Effector CD4-positive, alpha-beta T cell (primary cell): ENCODE data around the gene MDC1.
"Not testable (repeated sequence)": the region's sequence is repeated elsewhere in the genome, so short reads cannot be mapped to it uniquely, and the experiment has no call there.

Source experiments
- DNase-seq: peaks from one replicate; pipeline ENCODE4 v3.0.0-alpha.2; 2020

The MDC1 gene

GRCh38 chr6:30723159-30723842 lies 6.2 kb upstream of the MDC1 start:
- not testable (repeated sequence) for DNase-seq

- DNase-seq: peak; percentile 80
Observed at GRCh38 chr6:30722280-30723112, 5.4 kb upstream of the MDC1 start.

GRCh38 chr6:30722025-30722279 lies 4.9 kb upstream of the MDC1 start:
- DNase-seq: not testable (repeated sequence)

GRCh38 chr6:30721198-30722024 lies 4.3 kb upstream of the MDC1 start:
- DNase-seq: peak; percentile 92

- DNase-seq: peak; percentile 35
Observed at GRCh38 chr6:30720738-30721197, 3.7 kb upstream of the MDC1 start.

GRCh38 chr6:30719791-30720737 lies 3.0 kb upstream of the MDC1 start, which contains the start of gene TUBB:
Gene TUBB, plus strand, starts transcription at chr6:30720352. Its CDS starts 155 bp downstream, at chr6:30720507.
- DNase-seq: peak; percentile 94

- DNase-seq: no peak
Observed at GRCh38 chr6:30719356-30719755, 2.3 kb upstream of the MDC1 start.

- DNase-seq: not testable (repeated sequence)
Observed at GRCh38 chr6:30717845-30718720, 1.0 kb upstream of the MDC1 start.

- DNase-seq: no peak
Observed at GRCh38 chr6:30716879-30717128, 277 bp downstream of the MDC1 start.

GRCh38 chr6:30714263-30714662 lies 2.8 kb downstream of the MDC1 start:
- DNase-seq: no peak

- DNase-seq: no peak
Observed at GRCh38 chr6:30712441-30712945, 4.6 kb downstream of the MDC1 start.

- no peak for DNase-seq
Observed at GRCh38 chr6:30711758-30712380, 5.2 kb downstream of the MDC1 start.

GRCh38 chr6:30709101-30709868 lies 7.8 kb downstream of the MDC1 start:
- no peak for DNase-seq

GRCh38 chr6:30707281-30707850 lies 9.7 kb downstream of the MDC1 start:
- DNase-seq: no peak

GRCh38 chr6:30705620-30706019 lies 11.5 kb downstream of the MDC1 start:
- no peak for DNase-seq

- no peak for DNase-seq
Observed at GRCh38 chr6:30703821-30704220, 13.3 kb downstream of the MDC1 start.

- no peak for DNase-seq
Observed at GRCh38 chr6:30703011-30703410, 14.1 kb downstream of the MDC1 start.

- no peak for DNase-seq
Observed at GRCh38 chr6:30700340-30700739, 16.7 kb downstream of the MDC1 start.

- no peak for DNase-seq
Observed at GRCh38 chr6:30696432-30696831, 20.6 kb downstream of the MDC1 start.
